KMS-11 (cell line): ENCODE measurements around the gene ACTR8.

ENCODE experiments used
- H2AFZ ChIP-seq: fragments of 200-600 bp; sonication (generic); 2 replicates; pipeline ENCODE4 v1.6.1; 2016; ENCODE audit warnings: antibody characterized with exemption, mixed run types, low read depth
- H3K27ac ChIP-seq: fragments of 200-600 bp; sonication (generic); 2 replicates; pipeline ENCODE4 v1.6.1; 2016; ENCODE audit warnings: mild to moderate bottlenecking, mixed run types
- H3K27me3 ChIP-seq: fragments of 200-600 bp; sonication (generic); 2 replicates; pipeline ENCODE4 v1.6.1; 2017; ENCODE audit warnings: mild to moderate bottlenecking, low read depth, mixed run types, moderate library complexity; ENCODE audit not compliant: insufficient read depth
- H3K36me3 ChIP-seq: fragments of 200-600 bp; sonication (generic); 2 replicates; pipeline ENCODE4 v1.6.1; 2017; ENCODE audit warnings: mild to moderate bottlenecking, mixed run types; ENCODE audit not compliant: insufficient read depth
- H3K4me1 ChIP-seq: fragments of 200-600 bp; sonication (generic); 2 replicates; pipeline ENCODE4 v1.6.1; 2016; ENCODE audit warnings: mild to moderate bottlenecking, low read depth, mixed run types; ENCODE audit not compliant: poor library complexity, severe bottlenecking
- H3K4me2 ChIP-seq: fragments of 200-600 bp; sonication (generic); 2 replicates; pipeline ENCODE4 v1.7.0; 2016; ENCODE audit warnings: mild to moderate bottlenecking, mixed run types
- H3K4me3 ChIP-seq: fragments of 200-600 bp; sonication (generic); IDR thresholded peaks from 2 replicates; pipeline ENCODE4 v1.6.1; 2017; ENCODE audit warnings: low read depth, low read length, mixed read lengths; ENCODE audit not compliant: insufficient read depth
- H3K79me2 ChIP-seq: fragments of 200-600 bp; sonication (generic); 2 replicates; pipeline ENCODE4 v1.6.1; 2016; ENCODE audit warnings: low read depth, mixed run types; ENCODE audit not compliant: insufficient read depth
- H3K9ac ChIP-seq: fragments of 200-600 bp; sonication (generic); 2 replicates; pipeline ENCODE4 v1.6.1; 2016; ENCODE audit warnings: mild to moderate bottlenecking, mixed run types
- H4K20me1 ChIP-seq: fragments of 200-600 bp; sonication (generic); 2 replicates; pipeline ENCODE4 v1.6.1; 2016; ENCODE audit warnings: mild to moderate bottlenecking, mixed run types; ENCODE audit not compliant: insufficient read depth
- TF ChIP-seq, protein P1 (sequence below): fragments of 200-600 bp; sonication (generic); conservative IDR thresholded peaks from 2 replicates; pipeline ENCODE4 v1.6.1; 2017; ENCODE audit warnings: low read depth, mild to moderate bottlenecking, antibody characterized with exemption, low read length, moderate library complexity, mixed read lengths

The ACTR8 gene

DNA sequence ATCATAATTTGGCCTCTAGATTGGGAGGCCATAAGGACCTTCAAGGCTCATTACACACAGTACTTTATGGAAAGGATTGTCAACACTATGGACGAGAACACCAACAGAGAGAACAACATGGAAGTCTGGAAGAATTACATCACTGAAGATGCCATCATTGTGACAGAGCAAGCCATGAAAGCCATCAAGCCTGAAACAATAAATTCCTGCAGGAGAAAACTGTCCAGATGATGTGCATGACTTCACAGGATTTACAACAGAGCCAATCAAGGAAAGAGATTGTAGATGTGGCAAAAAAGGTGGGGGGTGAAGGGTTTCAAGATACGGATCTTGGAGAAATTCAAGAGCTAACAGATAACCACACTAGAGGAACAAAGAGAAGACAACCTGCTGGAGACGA lies 19.7 kb downstream of the ACTR8 start:
- no peaks in the 10 kb centered on the region for H3K4me1 ChIP-seq
- H3K79me2 ChIP-seq = no peaks in the 10 kb centered on the region
- no peak overlapping the region for H3K4me2 ChIP-seq
- TF ChIP-seq, protein P1, sequence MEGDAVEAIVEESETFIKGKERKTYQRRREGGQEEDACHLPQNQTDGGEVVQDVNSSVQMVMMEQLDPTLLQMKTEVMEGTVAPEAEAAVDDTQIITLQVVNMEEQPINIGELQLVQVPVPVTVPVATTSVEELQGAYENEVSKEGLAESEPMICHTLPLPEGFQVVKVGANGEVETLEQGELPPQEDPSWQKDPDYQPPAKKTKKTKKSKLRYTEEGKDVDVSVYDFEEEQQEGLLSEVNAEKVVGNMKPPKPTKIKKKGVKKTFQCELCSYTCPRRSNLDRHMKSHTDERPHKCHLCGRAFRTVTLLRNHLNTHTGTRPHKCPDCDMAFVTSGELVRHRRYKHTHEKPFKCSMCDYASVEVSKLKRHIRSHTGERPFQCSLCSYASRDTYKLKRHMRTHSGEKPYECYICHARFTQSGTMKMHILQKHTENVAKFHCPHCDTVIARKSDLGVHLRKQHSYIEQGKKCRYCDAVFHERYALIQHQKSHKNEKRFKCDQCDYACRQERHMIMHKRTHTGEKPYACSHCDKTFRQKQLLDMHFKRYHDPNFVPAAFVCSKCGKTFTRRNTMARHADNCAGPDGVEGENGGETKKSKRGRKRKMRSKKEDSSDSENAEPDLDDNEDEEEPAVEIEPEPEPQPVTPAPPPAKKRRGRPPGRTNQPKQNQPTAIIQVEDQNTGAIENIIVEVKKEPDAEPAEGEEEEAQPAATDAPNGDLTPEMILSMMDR = no peak
- H2AFZ ChIP-seq = no peak overlapping the region
- no peak overlapping the region for H3K9ac ChIP-seq
- no peaks in the 10 kb centered on the region for H3K36me3 ChIP-seq
- no peaks in the 10 kb centered on the region for H4K20me1 ChIP-seq
- no peaks in the 10 kb centered on the region for H3K27me3 ChIP-seq
- H3K4me3 ChIP-seq = no peak overlapping the region
- no peak overlapping the region for H3K27ac ChIP-seq

DNA sequence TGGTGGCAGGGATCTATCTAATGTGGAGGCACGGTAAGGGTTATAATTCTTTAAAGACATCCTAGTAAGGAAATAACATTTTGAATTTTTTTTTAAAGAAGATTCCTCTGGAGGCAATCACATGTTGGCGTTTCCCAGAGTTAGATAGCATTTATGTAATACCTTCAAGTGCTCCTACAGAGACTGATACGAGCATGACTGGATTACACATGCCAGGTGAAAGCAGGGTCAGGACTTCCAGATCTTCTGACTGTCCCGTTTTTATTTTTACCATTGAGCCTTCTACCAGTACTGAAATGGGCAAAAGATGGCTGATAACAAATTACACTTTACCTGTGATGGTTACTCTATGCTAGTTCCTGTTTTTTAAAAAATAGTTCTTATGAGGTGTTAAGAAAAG lies 21.8 kb downstream of the ACTR8 start:
- H3K4me3 ChIP-seq = no peak overlapping the region
- H4K20me1 ChIP-seq = no peaks in the 10 kb centered on the region
- H3K27me3 ChIP-seq = no peaks in the 10 kb centered on the region
- no peaks in the 10 kb centered on the region for H3K79me2 ChIP-seq
- no peaks in the 10 kb centered on the region for H3K4me1 ChIP-seq
- H3K36me3 ChIP-seq = no peaks in the 10 kb centered on the region
- H3K4me2 ChIP-seq = no peak overlapping the region
- H3K27ac ChIP-seq = no peak overlapping the region
- H2AFZ ChIP-seq = no peak overlapping the region
- TF ChIP-seq, protein P1 = no peak
- no peak overlapping the region for H3K9ac ChIP-seq

DNA sequence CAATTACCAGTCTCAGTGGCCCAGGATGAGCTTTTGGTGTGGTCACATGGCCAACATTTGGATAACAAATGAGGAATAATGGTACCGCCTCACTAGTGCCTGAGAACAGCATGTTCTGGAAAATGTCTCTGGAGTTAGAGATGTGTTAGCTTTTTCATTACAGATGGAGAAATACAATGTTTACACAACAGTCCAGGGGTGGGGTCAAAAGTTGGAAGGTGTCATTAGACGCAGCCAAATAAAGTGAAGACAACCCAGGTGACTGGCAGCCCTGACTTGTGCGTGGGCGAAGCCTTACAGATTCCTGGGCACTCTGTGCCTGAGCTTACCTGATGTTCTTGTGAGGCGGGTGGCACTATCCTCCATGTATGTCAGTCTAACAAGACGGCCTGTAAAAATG lies 22.8 kb downstream of the ACTR8 start:
- Histone ChIP-seq H3K4me2 (no peak overlapping the region), H3K27me3 (no peaks in the 10 kb centered on the region), H3K4me3 (no peak overlapping the region), H3K27ac (no peak overlapping the region), H3K36me3 (no peaks in the 10 kb centered on the region), H2AFZ (no peak overlapping the region), H3K4me1 (no peaks in the 10 kb centered on the region), H4K20me1 (no peaks in the 10 kb centered on the region), H3K9ac (no peak overlapping the region), H3K79me2 (no peaks in the 10 kb centered on the region)
- TF ChIP-seq, protein P1 = no peak

DNA sequence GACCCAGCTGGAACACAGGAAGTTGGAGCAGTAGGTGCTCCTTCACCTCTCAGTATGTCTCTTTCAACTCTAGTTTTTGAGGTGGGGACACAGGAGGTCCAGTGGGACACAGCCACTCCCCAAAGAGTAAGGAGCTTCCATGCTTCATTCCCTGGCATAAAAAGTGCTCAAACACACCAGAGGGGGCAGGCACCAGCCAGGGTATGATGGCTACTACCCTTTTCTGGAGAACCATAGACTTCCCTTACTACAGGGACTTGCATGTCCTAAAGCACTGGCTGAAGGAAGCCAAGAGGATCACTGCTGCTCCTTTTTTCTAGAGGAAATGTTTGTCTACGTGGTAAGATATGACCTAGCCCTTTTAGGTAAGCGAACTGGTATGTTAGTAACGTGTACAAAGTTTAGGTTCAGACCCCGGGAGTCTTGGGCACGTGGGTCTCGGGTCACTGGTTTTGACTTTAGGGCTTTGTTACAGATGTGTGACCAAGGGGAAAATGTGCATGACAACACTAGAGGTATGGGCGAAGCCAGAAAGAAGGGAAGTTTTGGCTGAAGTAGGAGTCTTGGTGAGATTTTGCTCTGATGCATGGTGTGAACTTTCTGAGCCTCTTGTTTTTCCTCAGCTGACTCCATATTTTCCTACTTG lies 23.7 kb downstream of the ACTR8 start:
- no peak overlapping the region for H2AFZ ChIP-seq
- H3K9ac ChIP-seq = no peak overlapping the region
- H4K20me1 ChIP-seq = no peaks in the 10 kb centered on the region
- no peaks in the 10 kb centered on the region for H3K4me1 ChIP-seq
- H3K79me2 ChIP-seq = no peaks in the 10 kb centered on the region
- H3K36me3 ChIP-seq = no peaks in the 10 kb centered on the region
- H3K4me3 ChIP-seq = no peak overlapping the region
- H3K27ac ChIP-seq = no peak overlapping the region
- no peak overlapping the region for H3K4me2 ChIP-seq
- H3K27me3 ChIP-seq = no peaks in the 10 kb centered on the region
- TF ChIP-seq, protein P1 = no peak
